ENCODE measurements around the gene TTYH2.

DNA sequence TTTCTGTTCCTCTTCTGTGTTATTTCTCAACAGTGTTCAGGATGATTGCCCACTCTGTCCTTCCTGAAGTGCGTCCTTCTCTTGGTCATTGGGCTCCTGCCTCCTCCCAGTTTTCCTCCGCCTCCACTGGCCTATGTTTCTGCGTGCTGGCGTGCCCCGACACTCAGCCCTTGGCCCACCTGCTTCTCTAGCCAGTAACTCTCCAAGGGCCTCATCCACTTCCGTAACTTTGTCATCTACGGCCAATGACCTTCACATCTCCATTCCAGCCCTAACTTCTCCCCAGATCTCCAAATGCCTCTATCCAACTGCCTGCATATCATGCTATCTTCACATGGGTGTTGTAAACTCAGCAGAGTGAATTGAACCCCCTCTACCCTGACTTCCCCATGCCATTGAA, 49.5 kb upstream of the TTYH2 start:
- TF ChIP-seq, protein P1, sequence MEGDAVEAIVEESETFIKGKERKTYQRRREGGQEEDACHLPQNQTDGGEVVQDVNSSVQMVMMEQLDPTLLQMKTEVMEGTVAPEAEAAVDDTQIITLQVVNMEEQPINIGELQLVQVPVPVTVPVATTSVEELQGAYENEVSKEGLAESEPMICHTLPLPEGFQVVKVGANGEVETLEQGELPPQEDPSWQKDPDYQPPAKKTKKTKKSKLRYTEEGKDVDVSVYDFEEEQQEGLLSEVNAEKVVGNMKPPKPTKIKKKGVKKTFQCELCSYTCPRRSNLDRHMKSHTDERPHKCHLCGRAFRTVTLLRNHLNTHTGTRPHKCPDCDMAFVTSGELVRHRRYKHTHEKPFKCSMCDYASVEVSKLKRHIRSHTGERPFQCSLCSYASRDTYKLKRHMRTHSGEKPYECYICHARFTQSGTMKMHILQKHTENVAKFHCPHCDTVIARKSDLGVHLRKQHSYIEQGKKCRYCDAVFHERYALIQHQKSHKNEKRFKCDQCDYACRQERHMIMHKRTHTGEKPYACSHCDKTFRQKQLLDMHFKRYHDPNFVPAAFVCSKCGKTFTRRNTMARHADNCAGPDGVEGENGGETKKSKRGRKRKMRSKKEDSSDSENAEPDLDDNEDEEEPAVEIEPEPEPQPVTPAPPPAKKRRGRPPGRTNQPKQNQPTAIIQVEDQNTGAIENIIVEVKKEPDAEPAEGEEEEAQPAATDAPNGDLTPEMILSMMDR (IDR thresholded peaks at IDR 0.05): no peak
- TF ChIP-seq NR2C2 (CRISPR knock-in tag; IDR thresholded peaks at IDR 0.05): no peak
- TF ChIP-seq TEAD4 (CRISPR knock-in tag; IDR thresholded peaks at IDR 0.05): no peak
- TF ChIP-seq, protein P2, sequence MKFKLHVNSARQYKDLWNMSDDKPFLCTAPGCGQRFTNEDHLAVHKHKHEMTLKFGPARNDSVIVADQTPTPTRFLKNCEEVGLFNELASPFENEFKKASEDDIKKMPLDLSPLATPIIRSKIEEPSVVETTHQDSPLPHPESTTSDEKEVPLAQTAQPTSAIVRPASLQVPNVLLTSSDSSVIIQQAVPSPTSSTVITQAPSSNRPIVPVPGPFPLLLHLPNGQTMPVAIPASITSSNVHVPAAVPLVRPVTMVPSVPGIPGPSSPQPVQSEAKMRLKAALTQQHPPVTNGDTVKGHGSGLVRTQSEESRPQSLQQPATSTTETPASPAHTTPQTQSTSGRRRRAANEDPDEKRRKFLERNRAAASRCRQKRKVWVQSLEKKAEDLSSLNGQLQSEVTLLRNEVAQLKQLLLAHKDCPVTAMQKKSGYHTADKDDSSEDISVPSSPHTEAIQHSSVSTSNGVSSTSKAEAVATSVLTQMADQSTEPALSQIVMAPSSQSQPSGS (CRISPR knock-in tag; IDR thresholded peaks at IDR 0.05; ENCODE audit: borderline replicate concordance, low read depth): no peak
- TF ChIP-seq TP53 (CRISPR knock-in tag; IDR thresholded peaks at IDR 0.05): no peak
- no peak for TF ChIP-seq FOXP1 (CRISPR knock-in tag; IDR thresholded peaks at IDR 0.05; ENCODE audit: borderline replicate concordance)
- TF ChIP-seq CBFB (CRISPR knock-in tag; IDR thresholded peaks at IDR 0.05; ENCODE audit: low read depth): no peak
- no peak for TF ChIP-seq KAT7 (CRISPR knock-in tag; IDR thresholded peaks at IDR 0.05; ENCODE audit: borderline replicate concordance)
- no peak for TF ChIP-seq NFE2L1 (CRISPR knock-in tag; IDR thresholded peaks at IDR 0.05)
- TF ChIP-seq, protein P3, sequence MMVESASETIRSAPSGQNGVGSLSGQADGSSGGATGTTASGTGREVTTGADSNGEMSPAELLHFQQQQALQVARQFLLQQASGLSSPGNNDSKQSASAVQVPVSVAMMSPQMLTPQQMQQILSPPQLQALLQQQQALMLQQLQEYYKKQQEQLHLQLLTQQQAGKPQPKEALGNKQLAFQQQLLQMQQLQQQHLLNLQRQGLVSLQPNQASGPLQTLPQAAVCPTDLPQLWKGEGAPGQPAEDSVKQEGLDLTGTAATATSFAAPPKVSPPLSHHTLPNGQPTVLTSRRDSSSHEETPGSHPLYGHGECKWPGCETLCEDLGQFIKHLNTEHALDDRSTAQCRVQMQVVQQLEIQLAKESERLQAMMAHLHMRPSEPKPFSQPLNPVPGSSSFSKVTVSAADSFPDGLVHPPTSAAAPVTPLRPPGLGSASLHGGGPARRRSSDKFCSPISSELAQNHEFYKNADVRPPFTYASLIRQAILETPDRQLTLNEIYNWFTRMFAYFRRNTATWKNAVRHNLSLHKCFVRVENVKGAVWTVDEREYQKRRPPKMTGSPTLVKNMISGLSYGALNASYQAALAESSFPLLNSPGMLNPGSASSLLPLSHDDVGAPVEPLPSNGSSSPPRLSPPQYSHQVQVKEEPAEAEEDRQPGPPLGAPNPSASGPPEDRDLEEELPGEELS (CRISPR knock-in tag; IDR thresholded peaks at IDR 0.05): no peak
- no peak for TF ChIP-seq ZNF317 (CRISPR knock-in tag; IDR thresholded peaks at IDR 0.05; ENCODE audit: borderline replicate concordance, low read depth)
- TF ChIP-seq ZBTB21 (CRISPR knock-in tag; IDR thresholded peaks at IDR 0.05; ENCODE audit: borderline replicate concordance): no peak
- TF ChIP-seq, protein P4, sequence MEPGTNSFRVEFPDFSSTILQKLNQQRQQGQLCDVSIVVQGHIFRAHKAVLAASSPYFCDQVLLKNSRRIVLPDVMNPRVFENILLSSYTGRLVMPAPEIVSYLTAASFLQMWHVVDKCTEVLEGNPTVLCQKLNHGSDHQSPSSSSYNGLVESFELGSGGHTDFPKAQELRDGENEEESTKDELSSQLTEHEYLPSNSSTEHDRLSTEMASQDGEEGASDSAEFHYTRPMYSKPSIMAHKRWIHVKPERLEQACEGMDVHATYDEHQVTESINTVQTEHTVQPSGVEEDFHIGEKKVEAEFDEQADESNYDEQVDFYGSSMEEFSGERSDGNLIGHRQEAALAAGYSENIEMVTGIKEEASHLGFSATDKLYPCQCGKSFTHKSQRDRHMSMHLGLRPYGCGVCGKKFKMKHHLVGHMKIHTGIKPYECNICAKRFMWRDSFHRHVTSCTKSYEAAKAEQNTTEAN (CRISPR knock-in tag; IDR thresholded peaks at IDR 0.05): no peak

Data from WTC11 (cell line).